ENCODE results near the gene PLA2G4F. TPM values are rescaled to one million over a fixed set of nuclear protein-coding genes. Genes with fewer than 3 reads are reported as not detected.

The PLA2G4F gene
- total RNA-seq, 1 experiment from 2014 or later, result not detected

GRCh38 chr15:42129364-42129763 is 27.1 kb downstream of the PLA2G4F start:
- no peak overlapping the region for H3K18ac ChIP-seq (ENCODE audit: insufficient read length, low read depth, low read length)
- Mint-ChIP-seq H3K4me3 (no peak overlapping the region), H3K36me3 (ENCODE audit: insufficient read depth in 1 of 3, low read depth in 3 of 3) (no peaks in the 10 kb centered on the region), H3K9me3 (no peaks in the 10 kb centered on the region), H3K27ac (no peak overlapping the region), H3K4me1 (peaks cover 7 to 14% of the 10 kb centered on the region in 2 experiments), H3K27me3 (ENCODE audit: low read depth) (no peaks in the 10 kb centered on the region)
- H3K9me3 ChIP-seq (ENCODE audit: control insufficient read depth, low read depth, low read length), result no peaks in the 10 kb centered on the region
- H4K5ac ChIP-seq (ENCODE audit: insufficient read length, low read depth, low read length), result no peak overlapping the region
- no peak for DNase-seq
- no peaks in the 10 kb centered on the region for H3K27me3 ChIP-seq (ENCODE audit: insufficient read depth, low read length)
- H2BK5ac ChIP-seq (ENCODE audit: insufficient read length, low read length), result no peak overlapping the region
- H3K9ac ChIP-seq (ENCODE audit: extremely low read depth, insufficient read length, low read length), result no peak overlapping the region
- no peak overlapping the region for H2AFZ ChIP-seq (ENCODE audit: low read length)
- H2BK15ac ChIP-seq (ENCODE audit: low read depth, low read length), result no peak overlapping the region
- H2BK20ac ChIP-seq (ENCODE audit: low read depth, low read length, poor library complexity, severe bottlenecking), result no peak overlapping the region
- WGBS (ENCODE audit: extremely low coverage, insufficient read length, low lambda C conversion rate), result no CpG with 5 or more reads among the region's 2 CpGs
- H3K79me2 ChIP-seq (ENCODE audit: insufficient read depth, low read length), result no peaks in the 10 kb centered on the region
- no peaks in the 10 kb centered on the region for H3K23me2 ChIP-seq (ENCODE audit: insufficient read length, low read depth, low read length, poor library complexity, severe bottlenecking)
- H3K23ac ChIP-seq (ENCODE audit: insufficient read length, low read depth, low read length), result no peak overlapping the region
- H4K91ac ChIP-seq (ENCODE audit: insufficient read length, low read depth, low read length), result no peak overlapping the region
- H3K4me1 ChIP-seq (ENCODE audit: insufficient read depth, low read length), result no peaks in the 10 kb centered on the region
- no peak overlapping the region for H3K4me2 ChIP-seq (ENCODE audit: insufficient read depth, insufficient read length, low read length)
- no peak overlapping the region for H3K14ac ChIP-seq (ENCODE audit: insufficient read depth, low read length)
- H2AK5ac ChIP-seq (ENCODE audit: insufficient read length, low read length), result no peak overlapping the region
- no peak overlapping the region for H2BK120ac ChIP-seq (ENCODE audit: low read depth, low read length, poor library complexity, severe bottlenecking)
- H3T11ph ChIP-seq (ENCODE audit: low read length), result no peak overlapping the region
- no peak for TF ChIP-seq CTCF (conservative IDR thresholded peaks at IDR 0.05)
- no peak overlapping the region for H3K27ac ChIP-seq (ENCODE audit: insufficient read length, low read depth, low read length)
- no peaks in the 10 kb centered on the region for H3K79me1 ChIP-seq (ENCODE audit: insufficient read depth, low read depth, low read length, poor library complexity, severe bottlenecking)
- no peak overlapping the region for H3K4ac ChIP-seq (ENCODE audit: low read depth, low read length)
- no peak overlapping the region for H3K56ac ChIP-seq (ENCODE audit: insufficient read length, low read depth, low read length)
- no peaks in the 10 kb centered on the region for H4K20me1 ChIP-seq (ENCODE audit: control insufficient read depth, insufficient read depth, insufficient read length)
- no peak overlapping the region for H4K8ac ChIP-seq (replicated peaks; ENCODE audit: insufficient read length, low read depth, low read length)
- no peak overlapping the region for H2BK12ac ChIP-seq (ENCODE audit: insufficient read length, low read depth, low read length)
